Panc1 (cell line): Measurements from ENCODE around the gene CCNG2. TPM values are rescaled to one million over a fixed set of nuclear protein-coding genes. Genes with fewer than 3 reads are reported as not detected.

Experiments used
- ATAC-seq: fragments of 200-7000 bp; cut with Tn5 transposase; 2 replicates; pipeline ENCODE4 v1.9.1; 2020; ENCODE audit warnings: mild to moderate bottlenecking, moderate library complexity
- BruUV-seq: library from RNA; stranded (reverse); fragments of 400-500 nt; replicated peaks from 2 replicates; lab custom pipeline; 2021; lab: Mats Ljungman, UMichigan
- CTCF ChIA-PET: fragments of 300-600 bp; sonication (Branson Sonifier 250); formaldehyde crosslinking; loops from one replicate; lab custom pipeline; 2022; ENCODE audit warnings: antibody characterized with exemption; lab: Charles Lee
- POLR2A ChIA-PET: fragments of 300-600 bp; sonication (Branson Sonifier 250); formaldehyde crosslinking; loops from one replicate; lab custom pipeline; 2022; ENCODE audit warnings: antibody characterized with exemption; lab: Charles Lee
- DNase-seq: peaks from one replicate; pipeline ENCODE4 v3.0.0-alpha.2; 2010; ENCODE audit warnings: low read depth, low spot score
- H3K27ac ChIP-seq: 2 replicates; pipeline ENCODE4 v1.5.1; 2011; ENCODE audit warnings: mild to moderate bottlenecking, low read length, inconsistent platforms
- H3K27me3 ChIP-seq: fragments of 200-500 bp; sonication (Bioruptor generic); 2 replicates; pipeline ENCODE4 v1.6.0; 2014; ENCODE audit warnings: low read length, inconsistent platforms; ENCODE audit not compliant: control insufficient read depth, insufficient read depth
- H3K36me3 ChIP-seq: fragments of 200-500 bp; sonication (Bioruptor generic); 2 replicates; pipeline ENCODE4 v1.5.1; 2014; ENCODE audit warnings: inconsistent platforms, mild to moderate bottlenecking, low read length, moderate library complexity; ENCODE audit not compliant: control insufficient read depth, insufficient read depth
- H3K4me1 ChIP-seq: 2 replicates; pipeline ENCODE4 v1.5.1; 2011; ENCODE audit warnings: inconsistent platforms, mild to moderate bottlenecking, low read length, moderate library complexity; ENCODE audit not compliant: control insufficient read depth, insufficient read depth
- H3K4me3 ChIP-seq, 2 experiments: 2 replicates each; pipeline ENCODE4 v1.5.1; 2011 to 2012; ENCODE audit warnings: low read depth in 2 of 2, low read length in 2 of 2, mild to moderate bottlenecking in 2 of 2, inconsistent platforms in 1 of 2, moderate library complexity in 1 of 2
- H3K9me3 ChIP-seq: fragments of 200-500 bp; sonication (Bioruptor generic); 2 replicates; pipeline ENCODE4 v1.5.1; 2014; ENCODE audit warnings: low read depth, mild to moderate bottlenecking, inconsistent platforms, low read length, moderate library complexity; ENCODE audit not compliant: control insufficient read depth, insufficient read depth
- CTCF ChIP-seq: fragments of 450-650 bp; IDR thresholded peaks from 2 replicates; pipeline ENCODE4 v1.5.1; 2017; ENCODE audit warnings: mild to moderate bottlenecking
- POLR2AphosphoS5 ChIP-seq: IDR thresholded peaks from 2 replicates; pipeline ENCODE4 v1.6.1; 2012; ENCODE audit warnings: mild to moderate bottlenecking, low read depth, low read length, moderate library complexity
- SIN3A ChIP-seq: IDR thresholded peaks from 2 replicates; pipeline ENCODE4 v1.6.1; 2012; ENCODE audit warnings: low read depth, mild to moderate bottlenecking, low read length, moderate library complexity, borderline replicate concordance; ENCODE audit not compliant: insufficient read depth
- TCF7L2 ChIP-seq: IDR thresholded peaks from 2 replicates; pipeline ENCODE4 v1.6.1; 2011; ENCODE audit warnings: mild to moderate bottlenecking, low read depth, low read length, inconsistent platforms
- in situ Hi-C: cut with HindIII; loops from 2 replicates; pipeline ENCODE4 v1.10.0; 2016; ENCODE audit warnings: low sequenced_read_pairs, low pct_unique_long_range_greater_than_20kb
- intact Hi-C: fragments of 100-400 bp; cut with micrococcal nuclease; formaldehyde crosslinking; loops from one replicate; pipeline ENCODE4 v1.10.0; 2022; ENCODE audit not compliant: unreplicated experiment
- total RNA-seq: library from RNA; stranded (reverse); gene quantifications from one replicate; pipeline ENCODE4 v1.2.1, GENCODE V29; 2021; ENCODE audit not compliant: unreplicated experiment
- TF ChIP-seq, protein P1 (sequence below), 2 experiments: IDR thresholded peaks; 2 replicates each; pipeline ENCODE4 v1.6.1; 2011 to 2012; ENCODE audit warnings: low read depth in 2 of 2, control low read depth in 1 of 2, low read length in 1 of 2, mild to moderate bottlenecking in 1 of 2, moderate library complexity in 1 of 2; ENCODE audit not compliant: insufficient read depth in 1 of 2

The CCNG2 gene
- total RNA-seq, 1 experiment from 2014 or later: 18.4 TPM

GRCh38 chr4:77157859-77158486 lies 966 bp downstream of the CCNG2 start:
- no peaks in the 10 kb centered on the region for H3K27me3 ChIP-seq
- ChIA-PET POLR2A (no interaction called here), CTCF (no interaction called here)
- in situ Hi-C loops (no loop called here), intact Hi-C loops (loop anchor here (5.0 kb wide), 1 partner anchor 81 kb away; the partner anchor contains the start of gene CCNI)
- peak; percentile 84 for ATAC-seq
- no peak for DNase-seq
- peaks cover 4% of the 10 kb centered on the region; the same call in 1 of the 2 replicates for H3K4me1 ChIP-seq
- peak overlapping the region; percentile 69 to 82 for H3K4me3 ChIP-seq
- H3K9me3 ChIP-seq: no peaks in the 10 kb centered on the region
- no peaks in the 10 kb centered on the region; the same call in none of the 2 replicates for H3K36me3 ChIP-seq
- BruUV-seq: no TSS peak
- TF ChIP-seq, protein P1, sequence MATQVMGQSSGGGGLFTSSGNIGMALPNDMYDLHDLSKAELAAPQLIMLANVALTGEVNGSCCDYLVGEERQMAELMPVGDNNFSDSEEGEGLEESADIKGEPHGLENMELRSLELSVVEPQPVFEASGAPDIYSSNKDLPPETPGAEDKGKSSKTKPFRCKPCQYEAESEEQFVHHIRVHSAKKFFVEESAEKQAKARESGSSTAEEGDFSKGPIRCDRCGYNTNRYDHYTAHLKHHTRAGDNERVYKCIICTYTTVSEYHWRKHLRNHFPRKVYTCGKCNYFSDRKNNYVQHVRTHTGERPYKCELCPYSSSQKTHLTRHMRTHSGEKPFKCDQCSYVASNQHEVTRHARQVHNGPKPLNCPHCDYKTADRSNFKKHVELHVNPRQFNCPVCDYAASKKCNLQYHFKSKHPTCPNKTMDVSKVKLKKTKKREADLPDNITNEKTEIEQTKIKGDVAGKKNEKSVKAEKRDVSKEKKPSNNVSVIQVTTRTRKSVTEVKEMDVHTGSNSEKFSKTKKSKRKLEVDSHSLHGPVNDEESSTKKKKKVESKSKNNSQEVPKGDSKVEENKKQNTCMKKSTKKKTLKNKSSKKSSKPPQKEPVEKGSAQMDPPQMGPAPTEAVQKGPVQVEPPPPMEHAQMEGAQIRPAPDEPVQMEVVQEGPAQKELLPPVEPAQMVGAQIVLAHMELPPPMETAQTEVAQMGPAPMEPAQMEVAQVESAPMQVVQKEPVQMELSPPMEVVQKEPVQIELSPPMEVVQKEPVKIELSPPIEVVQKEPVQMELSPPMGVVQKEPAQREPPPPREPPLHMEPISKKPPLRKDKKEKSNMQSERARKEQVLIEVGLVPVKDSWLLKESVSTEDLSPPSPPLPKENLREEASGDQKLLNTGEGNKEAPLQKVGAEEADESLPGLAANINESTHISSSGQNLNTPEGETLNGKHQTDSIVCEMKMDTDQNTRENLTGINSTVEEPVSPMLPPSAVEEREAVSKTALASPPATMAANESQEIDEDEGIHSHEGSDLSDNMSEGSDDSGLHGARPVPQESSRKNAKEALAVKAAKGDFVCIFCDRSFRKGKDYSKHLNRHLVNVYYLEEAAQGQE (IDR thresholded peaks at IDR 0.05; ENCODE audit: insufficient read depth in 1 of 2, low read depth in 2 of 2, low read length in 1 of 2): no peak
- TF ChIP-seq SIN3A (peak; percentile 86), POLR2AphosphoS5 (no peak), CTCF (no peak), TCF7L2 (no peak)
- H3K27ac ChIP-seq: peak overlapping the region; percentile 59

GRCh38 chr4:77158487-77158861 lies 1.5 kb downstream of the CCNG2 start:
- intact Hi-C loops: loop anchor here (5.0 kb wide), 1 partner anchor 81 kb away; the partner anchor contains the start of gene CCNI
- ATAC-seq: no peak

More at GRCh38 chr4:77158487-77158861, 1.5 kb downstream of the CCNG2 start:
- H3K27ac ChIP-seq: peak overlapping the region; percentile 59
- ChIA-PET POLR2A (no interaction called here), CTCF (no interaction called here)
- no peak for DNase-seq
- no peaks in the 10 kb centered on the region; the same call in none of the 2 replicates for H3K36me3 ChIP-seq
- no peaks in the 10 kb centered on the region for H3K27me3 ChIP-seq
- TF ChIP-seq SIN3A (no peak), POLR2AphosphoS5 (no peak), CTCF (no peak), TCF7L2 (no peak)
- TF ChIP-seq, protein P1 (IDR thresholded peaks at IDR 0.05; ENCODE audit: insufficient read depth in 1 of 2, low read depth in 2 of 2, low read length in 1 of 2): no peak
- no TSS peak for BruUV-seq
- H3K4me3 ChIP-seq: peak overlapping the region; percentile 69 to 82
- in situ Hi-C loops: no loop called here
- peaks cover 4% of the 10 kb centered on the region; the same call in 1 of the 2 replicates for H3K4me1 ChIP-seq
- no peaks in the 10 kb centered on the region for H3K9me3 ChIP-seq
